Measurements from ENCODE around the gene PRRC2B. TPM values are rescaled to one million over a fixed set of nuclear protein-coding genes. Genes with fewer than 3 reads are reported as not detected.
"Not testable (repeated sequence)": the region's sequence is repeated elsewhere in the genome, so short reads cannot be mapped to it uniquely, and the experiment has no call there.

PRRC2B gene
- total and polyA plus RNA-seq, 2 of the 13 experiments (the other 11 are each of a cell fraction or from before 2014, with no cell fraction given): 20.8 to 37.4 TPM

DNA sequence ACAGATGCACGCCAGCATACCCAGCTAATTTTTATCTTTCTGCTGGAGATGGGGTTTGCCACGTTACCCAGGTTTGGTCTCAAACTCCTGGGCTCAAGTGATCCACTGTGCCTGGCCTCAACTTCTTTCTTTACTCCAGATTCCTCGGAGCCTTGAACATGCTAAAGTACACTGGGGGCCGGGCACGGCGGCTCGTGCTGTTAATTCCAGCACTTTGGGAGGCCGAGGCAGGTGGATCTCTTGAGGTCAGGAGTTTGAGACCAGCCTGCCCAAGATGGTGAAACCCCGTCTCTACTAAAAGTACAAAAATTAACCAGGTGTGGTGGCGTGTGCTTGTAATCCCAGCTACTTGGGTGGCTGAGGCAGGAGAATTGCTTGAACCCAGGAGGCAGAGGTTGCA, 61.8 kb downstream of the PRRC2B start:
- intact Hi-C loops (cut with micrococcal nuclease; ENCODE audit: unreplicated experiment); ATAC-seq; POLR2A ChIA-PET; DNase-seq (ENCODE audit: low spot score); CTCF ChIA-PET (ENCODE audit: low intra/inter-chr PET ratio, low total read pairs); H3K9ac ChIP-seq (ENCODE audit: insufficient read depth, low read depth, low read length); H3K27ac ChIP-seq (ENCODE audit: extremely low read length, insufficient read depth, low read length); H3K79me2 ChIP-seq (ENCODE audit: insufficient read depth, low read length); H2AFZ ChIP-seq (ENCODE audit: low read length); H3K4me3 ChIP-seq (replicated peaks in 1 of 3; ENCODE audit: insufficient read depth in 1 of 3, low read depth in 2 of 3, low read length in 3 of 3); H4K20me1 ChIP-seq (ENCODE audit: insufficient read depth, low read length); H3K4me1 ChIP-seq (ENCODE audit: insufficient read depth, low read length); BruUV-seq (replicated peaks); FAIRE-seq; H3K9me3 ChIP-seq (ENCODE audit: low read length); H3K4me2 ChIP-seq (ENCODE audit: low read depth, low read length); H3K27me3 ChIP-seq (ENCODE audit: control insufficient read depth in 1 of 2, insufficient read depth in 2 of 2, low read length in 2 of 2); in situ Hi-C loops (cut with HindIII; ENCODE audit: extremely low pct_ligation_motif_present, low pct_unique_long_range_greater_than_20kb): not testable (repeated sequence)
- WGBS (ENCODE audit: low lambda C conversion rate): 99% methylated on average over 10 of the region's 10 CpGs
- peaks cover 39 to 73% of the 10 kb centered on the region in 2 experiments for H3K36me3 ChIP-seq (replicated peaks in 1 of 2; ENCODE audit: control insufficient read depth in 1 of 2, insufficient read depth in 2 of 2, low read length in 2 of 2)

DNA sequence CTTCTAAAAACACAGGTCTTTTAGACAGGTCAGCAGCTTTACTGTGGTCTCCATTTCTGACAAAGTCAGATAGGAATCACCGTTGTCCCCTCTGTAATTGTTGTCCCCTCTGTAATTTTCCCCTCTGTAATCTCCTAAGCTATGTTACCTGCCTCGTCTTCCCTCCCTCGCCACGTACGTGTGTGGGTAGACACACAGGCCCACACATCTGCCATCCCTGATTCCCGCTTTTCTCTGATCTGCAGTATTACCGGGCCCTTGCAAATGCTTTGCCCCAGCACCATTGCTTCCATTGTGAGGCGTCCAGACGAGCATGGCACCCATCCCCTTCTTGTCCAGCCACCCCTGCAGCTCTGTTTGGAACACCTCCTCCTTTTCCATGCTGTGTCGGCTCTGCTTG, 63.9 kb downstream of the PRRC2B start:
- H2AFZ ChIP-seq (ENCODE audit: low read length): no peak overlapping the region
- peaks cover 48 to 82% of the 10 kb centered on the region in 2 experiments for H3K36me3 ChIP-seq (replicated peaks in 1 of 2; ENCODE audit: control insufficient read depth in 1 of 2, insufficient read depth in 2 of 2, low read length in 2 of 2)
- WGBS (ENCODE audit: low lambda C conversion rate): 98% methylated on average over 10 of the region's 10 CpGs
- no peak for TF ChIP-seq MATR3 (CRISPR knock-in tag; IDR thresholded peaks at IDR 0.05)
- H3K79me2 ChIP-seq (ENCODE audit: insufficient read depth, low read length): peaks cover 2% of the 10 kb centered on the region
- ATAC-seq (no peak), FAIRE-seq (no peak), DNase-seq (ENCODE audit: low spot score) (no peak)
- in situ Hi-C loops (cut with HindIII; ENCODE audit: extremely low pct_ligation_motif_present, low pct_unique_long_range_greater_than_20kb): no loop called here
- no peak overlapping the region for H3K27ac ChIP-seq (ENCODE audit: extremely low read length, insufficient read depth, low read length)
- H3K27me3 ChIP-seq (ENCODE audit: control insufficient read depth in 1 of 2, insufficient read depth in 2 of 2, low read length in 2 of 2): no peaks in the 10 kb centered on the region
- POLR2A ChIA-PET: no interaction called here
- no peak overlapping the region for H3K4me2 ChIP-seq (ENCODE audit: low read depth, low read length)
- no peak overlapping the region for H3K9ac ChIP-seq (ENCODE audit: insufficient read depth, low read depth, low read length)
- H4K20me1 ChIP-seq (ENCODE audit: insufficient read depth, low read length): peaks cover 3% of the 10 kb centered on the region; the same call in 1 of the 2 replicates
- intact Hi-C loops (cut with micrococcal nuclease; ENCODE audit: unreplicated experiment): no loop called here
- no peak overlapping the region for H3K4me3 ChIP-seq (replicated peaks in 1 of 3; ENCODE audit: insufficient read depth in 1 of 3, low read depth in 2 of 3, low read length in 3 of 3)
- BruUV-seq (replicated peaks): no TSS peak
- CTCF ChIA-PET (ENCODE audit: low intra/inter-chr PET ratio, low total read pairs): no interaction called here
- H3K9me3 ChIP-seq (ENCODE audit: low read length): no peaks in the 10 kb centered on the region
- H3K4me1 ChIP-seq (ENCODE audit: insufficient read depth, low read length): no peaks in the 10 kb centered on the region

GRCh38 chr9:131459056-131459455, 65.2 kb downstream of the PRRC2B start:
- Histone ChIP-seq H3K4me1 (ENCODE audit: insufficient read depth, low read length) (no peaks in the 10 kb centered on the region), H3K27ac (ENCODE audit: extremely low read length, insufficient read depth, low read length) (no peak overlapping the region), H3K27me3 (ENCODE audit: control insufficient read depth in 1 of 2, insufficient read depth in 2 of 2, low read length in 2 of 2) (no peaks in the 10 kb centered on the region), H3K36me3 (replicated peaks in 1 of 2; ENCODE audit: control insufficient read depth in 1 of 2, insufficient read depth in 2 of 2, low read length in 2 of 2) (peaks cover 51 to 92% of the 10 kb centered on the region in 2 experiments), H4K20me1 (ENCODE audit: insufficient read depth, low read length) (no peaks in the 10 kb centered on the region; the same call in 1 of the 2 replicates), H2AFZ (ENCODE audit: low read length) (no peak overlapping the region), H3K9me3 (ENCODE audit: low read length) (no peaks in the 10 kb centered on the region), H3K4me2 (ENCODE audit: low read depth, low read length) (no peak overlapping the region), H3K79me2 (ENCODE audit: insufficient read depth, low read length) (no peaks in the 10 kb centered on the region), H3K4me3 (replicated peaks in 1 of 3; ENCODE audit: insufficient read depth in 1 of 3, low read depth in 2 of 3, low read length in 3 of 3) (no peak overlapping the region), H3K9ac (ENCODE audit: insufficient read depth, low read depth, low read length) (no peak overlapping the region)
- no peak for FAIRE-seq
- ChIA-PET POLR2A (no interaction called here), CTCF (ENCODE audit: low intra/inter-chr PET ratio, low total read pairs) (no interaction called here)
- in situ Hi-C loops (cut with HindIII; ENCODE audit: extremely low pct_ligation_motif_present, low pct_unique_long_range_greater_than_20kb): no loop called here
- DNase-seq (ENCODE audit: low spot score): no peak
- TF ChIP-seq MYPOP (CRISPR knock-in tag; IDR thresholded peaks at IDR 0.05) (no peak), NFE2L1 (CRISPR knock-in tag; IDR thresholded peaks at IDR 0.05; ENCODE audit: borderline replicate concordance) (no peak), ZMYM3 (CRISPR knock-in tag; IDR thresholded peaks at IDR 0.05) (no peak), SNRNP70 (IDR thresholded peaks at IDR 0.05; ENCODE audit: low read depth, low read length) (no peak), ZNF24 (IDR thresholded peaks at IDR 0.05) (no peak), ZNF780A (CRISPR knock-in tag; IDR thresholded peaks at IDR 0.05) (no peak), SMARCC2 (IDR thresholded peaks at IDR 0.05) (no peak), MYC (CRISPR knock-in tag; IDR thresholded peaks at IDR 0.05; ENCODE audit: borderline replicate concordance) (no peak), MLX (CRISPR knock-in tag; IDR thresholded peaks at IDR 0.05) (no peak)
- WGBS (ENCODE audit: low lambda C conversion rate): 99% methylated on average over 10 of the region's 10 CpGs
- BruUV-seq (replicated peaks): no TSS peak
- ATAC-seq: no peak
- intact Hi-C loops (cut with micrococcal nuclease; ENCODE audit: unreplicated experiment): no loop called here
